Skeletal muscle tissue (tissue), 4 donors: ENCODE data around the gene ZNF581. TPM values are rescaled to one million over a fixed set of nuclear protein-coding genes. Genes with fewer than 3 reads are reported as not detected.
A peak's percentile ranks its signal among the peaks of the same experiment; 100 is the strongest.

Experiments
- H3K27ac ChIP-seq: one replicate; pipeline ENCODE4 v1.7.0; 2013; ENCODE audit warnings: mild to moderate bottlenecking, low read depth, low read length, inconsistent platforms
- H3K27me3 ChIP-seq, 3 donors: one replicate each; pipeline ENCODE4 v1.7.0; 2013; ENCODE audit warnings: low read length in 3 of 3; ENCODE audit not compliant: control insufficient read depth in 3 of 3, insufficient read depth in 3 of 3
- H3K36me3 ChIP-seq, 3 donors: one replicate each; pipeline ENCODE4 v1.7.0; 2013; ENCODE audit warnings: low read length in 3 of 3; ENCODE audit not compliant: control insufficient read depth in 3 of 3, insufficient read depth in 3 of 3
- H3K4me1 ChIP-seq, 3 donors: one replicate each; pipeline ENCODE4 v1.7.0; 2013; ENCODE audit warnings: low read length in 3 of 3, mild to moderate bottlenecking in 3 of 3; ENCODE audit not compliant: control insufficient read depth in 3 of 3, insufficient read depth in 3 of 3
- H3K4me3 ChIP-seq, 3 donors: one replicate each; pipeline ENCODE4 v1.7.0; 2013; ENCODE audit warnings: low read length in 3 of 3
- H3K9ac ChIP-seq, 3 donors: one replicate each; pipeline ENCODE4 v1.7.0; 2013; ENCODE audit warnings: low read length in 3 of 3, mild to moderate bottlenecking in 3 of 3, moderate library complexity in 2 of 3, low read depth in 1 of 3
- H3K9me3 ChIP-seq, 3 donors: one replicate each; pipeline ENCODE4 v1.7.0; 2013; ENCODE audit warnings: low read length in 3 of 3; ENCODE audit not compliant: control insufficient read depth in 3 of 3
- total RNA-seq: library from RNA; depleted of rRNA; stranded (reverse); fragments of >200 nt; gene quantifications from one replicate; pipeline ENCODE4 v1.2.3, GENCODE V29; 2014
- donor health status: Osteomylitis.

Gene ZNF581
- total RNA-seq, 1 donor from 2014 or later, result 17.2 TPM

DNA sequence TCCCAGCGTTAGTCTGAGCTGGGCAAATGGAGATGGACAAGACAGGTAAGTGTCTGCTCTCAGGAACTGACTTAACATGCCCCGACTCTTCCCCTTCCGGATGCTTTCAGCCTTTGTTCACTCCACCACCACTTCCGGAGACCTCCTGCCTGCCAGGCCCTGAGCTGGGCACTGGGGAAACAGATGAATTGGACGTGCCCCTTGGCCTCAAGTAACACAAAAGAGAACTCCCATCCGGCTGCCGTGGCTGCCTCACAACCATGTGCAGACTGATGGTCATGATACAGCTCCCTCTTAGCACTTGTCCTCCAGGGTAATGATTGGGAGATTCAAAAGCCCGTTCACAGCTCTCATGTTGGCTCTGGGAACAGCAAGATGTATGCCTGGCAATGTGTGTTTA, 26.0 kb upstream of the ZNF581 start:
- Histone ChIP-seq H3K4me3 (no peak overlapping the region), H3K27ac (no peak overlapping the region), H3K36me3 (peaks cover 17 to 39% (median 26%) of the 10 kb centered on the region in 3 donors), H3K27me3 (no peaks in the 10 kb centered on the region), H3K9me3 (no peaks in the 10 kb centered on the region), H3K4me1 (peaks cover 27 to 42% (median 35%) of the 10 kb centered on the region in 3 donors), H3K9ac (no peak overlapping the region)

DNA sequence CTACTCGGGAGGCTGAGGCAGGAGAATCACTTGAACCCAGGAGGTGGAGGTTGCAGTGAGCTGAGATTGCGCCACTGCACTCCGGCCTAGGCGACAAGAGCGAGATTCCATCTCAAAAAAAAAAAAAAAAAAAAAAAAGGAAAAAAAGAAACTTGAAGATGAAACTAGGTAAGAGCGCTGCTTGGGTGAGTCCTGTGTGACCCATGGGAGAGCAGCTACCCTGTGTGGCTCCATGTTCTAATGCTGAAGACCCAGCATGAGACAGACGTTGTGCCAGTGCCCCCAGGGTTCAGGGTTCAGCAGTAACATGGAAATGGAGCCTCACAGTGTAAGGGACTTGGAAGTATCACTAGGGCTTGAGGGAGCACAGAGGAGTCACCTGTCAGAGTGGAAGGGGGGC, 25.0 kb upstream of the ZNF581 start:
- H3K4me1 ChIP-seq, result peaks cover 26 to 46% (median 37%) of the 10 kb centered on the region in 3 donors
- no peak overlapping the region for H3K4me3 ChIP-seq
- H3K36me3 ChIP-seq, result peaks cover 17 to 34% (median 26%) of the 10 kb centered on the region in 3 donors
- H3K27me3 ChIP-seq, result no peaks in the 10 kb centered on the region
- H3K9ac ChIP-seq, result no peak overlapping the region
- H3K9me3 ChIP-seq, result no peaks in the 10 kb centered on the region
- H3K27ac ChIP-seq, result no peak overlapping the region

DNA sequence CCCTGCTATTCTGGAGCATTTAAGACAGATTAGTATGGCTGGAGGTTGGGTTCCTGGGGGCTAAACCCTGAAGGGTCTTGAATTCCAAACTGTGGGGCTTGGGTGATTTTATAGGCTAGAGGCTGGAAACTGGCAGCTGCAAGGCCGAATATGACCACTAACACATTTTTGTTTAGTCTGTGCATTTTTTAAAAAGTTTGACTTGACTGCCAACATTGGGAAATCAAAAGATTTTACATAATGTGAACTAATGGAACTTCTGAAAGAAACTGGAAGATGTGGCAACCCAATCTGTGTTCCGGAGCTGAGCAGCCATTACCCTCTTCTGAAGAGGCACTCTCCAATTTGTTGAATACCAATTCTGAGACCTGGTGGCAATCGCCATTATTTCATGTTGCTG, 24.2 kb upstream of the ZNF581 start:
- Histone ChIP-seq H3K9me3 (no peaks in the 10 kb centered on the region), H3K4me3 (no peak overlapping the region), H3K4me1 (peaks cover 32 to 46% (median 42%) of the 10 kb centered on the region in 3 donors), H3K27ac (no peak overlapping the region), H3K9ac (no peak overlapping the region), H3K36me3 (peaks cover 17 to 34% (median 26%) of the 10 kb centered on the region in 3 donors), H3K27me3 (no peaks in the 10 kb centered on the region)

DNA sequence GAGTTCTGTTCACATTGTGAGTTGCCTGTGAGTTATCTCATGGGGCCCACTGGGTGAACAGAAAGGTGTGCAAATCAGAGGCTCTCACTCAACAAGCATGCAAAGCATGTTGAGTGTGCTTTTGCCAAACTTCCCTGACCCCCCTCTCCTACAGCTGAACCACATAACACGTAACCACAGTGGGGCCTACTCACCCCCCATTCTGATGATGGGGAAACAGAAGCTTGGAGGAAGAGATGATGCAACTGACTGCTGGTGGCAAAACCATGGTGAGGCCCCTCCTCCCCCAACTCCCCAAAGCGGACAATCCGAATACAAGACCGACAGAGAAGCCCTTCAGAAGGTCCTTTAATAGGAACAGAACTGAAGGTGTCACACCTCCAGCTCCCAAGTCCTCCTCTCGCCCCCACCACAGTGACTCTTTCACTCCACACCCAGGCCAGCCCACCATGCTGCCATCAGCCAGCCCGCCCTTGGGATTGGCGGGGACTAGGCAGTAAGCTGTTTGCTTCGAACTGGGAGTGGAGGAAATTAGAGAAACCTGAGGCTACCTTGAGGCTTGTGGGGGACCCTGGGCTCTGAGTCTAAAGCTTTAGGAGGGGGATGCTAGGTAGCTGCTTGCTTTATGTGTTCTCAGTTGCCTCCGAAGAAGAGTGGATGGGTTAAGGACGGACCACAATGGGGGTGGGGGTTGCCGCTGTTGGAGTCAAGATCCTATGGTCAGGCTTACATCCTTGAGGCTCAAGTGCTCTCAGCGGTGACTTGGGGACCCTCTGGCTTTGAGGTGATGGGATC, 22.8 kb upstream of the ZNF581 start:
- peaks cover 17 to 29% (median 22%) of the 10 kb centered on the region in 3 donors for H3K36me3 ChIP-seq
- H3K27me3 ChIP-seq, result no peaks in the 10 kb centered on the region
- peaks cover 37 to 53% (median 48%) of the 10 kb centered on the region in 3 donors for H3K4me1 ChIP-seq
- H3K27ac ChIP-seq, result peak overlapping the region; percentile 6
- peak overlapping the region in 1 of 3 donors; percentile 50 for H3K9ac ChIP-seq
- H3K9me3 ChIP-seq, result no peaks in the 10 kb centered on the region
- no peak overlapping the region for H3K4me3 ChIP-seq

DNA sequence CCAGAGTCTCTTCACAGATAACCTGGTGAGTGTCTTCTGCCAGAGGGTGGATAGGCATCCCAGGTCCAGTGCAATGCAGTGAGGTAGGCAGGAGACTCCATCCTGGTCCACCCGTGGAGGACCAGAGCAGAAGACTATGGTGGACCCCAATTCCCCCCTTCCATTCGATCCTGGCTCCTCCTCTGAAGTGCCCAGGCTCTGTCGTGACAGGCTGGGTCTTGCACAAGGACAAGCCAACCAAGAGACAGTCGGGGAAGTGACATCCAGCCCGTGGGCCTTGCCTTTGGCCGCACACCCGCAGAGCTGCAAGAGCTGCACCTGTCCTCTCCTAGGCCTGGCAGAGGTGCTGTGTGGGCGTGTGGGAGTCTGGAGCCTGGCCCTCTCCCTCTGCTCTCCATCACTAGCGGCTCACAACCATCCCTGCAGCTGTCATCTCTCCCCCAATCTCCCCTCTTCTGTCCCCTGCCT, 22.2 kb upstream of the ZNF581 start:
- Histone ChIP-seq H3K27ac (peak overlapping the region; percentile 6), H3K36me3 (peaks cover 16 to 22% (median 18%) of the 10 kb centered on the region in 3 donors)

DNA sequence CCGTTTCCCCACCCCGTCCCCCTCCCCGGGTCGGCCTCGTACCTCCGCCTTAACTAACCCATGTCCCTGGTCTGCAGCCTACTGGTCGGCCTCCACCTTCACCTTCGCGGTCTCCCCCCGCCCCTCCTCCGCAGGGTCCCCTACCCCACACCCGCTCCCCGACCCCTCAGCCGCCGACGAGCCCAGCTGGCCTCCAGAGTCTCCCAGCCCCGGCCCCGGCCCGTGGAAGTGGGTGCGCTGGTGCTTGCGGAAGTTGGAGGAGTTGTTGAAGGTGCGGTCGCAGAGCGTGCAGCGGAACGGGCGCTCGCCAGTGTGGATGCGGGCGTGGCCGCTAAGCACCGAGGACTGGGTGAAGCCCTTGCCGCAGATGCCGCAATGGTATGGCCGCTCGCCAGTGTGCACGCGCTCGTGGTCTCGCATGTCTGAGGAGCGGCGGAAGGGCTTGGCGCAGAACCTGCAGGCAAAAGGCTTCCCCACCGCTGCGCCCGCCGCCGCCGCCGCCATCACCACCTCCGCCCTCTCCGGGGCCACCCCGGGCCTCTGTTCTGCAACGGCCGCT, 21.7 kb upstream of the ZNF581 start:
- Histone ChIP-seq H3K4me3 (no peak overlapping the region), H3K9me3 (no peaks in the 10 kb centered on the region), H3K9ac (no peak overlapping the region), H3K27ac (peak overlapping the region; percentile 90), H3K27me3 (no peaks in the 10 kb centered on the region), H3K4me1 (peaks cover 37 to 53% (median 48%) of the 10 kb centered on the region in 3 donors), H3K36me3 (peaks cover 11 to 17% (median 13%) of the 10 kb centered on the region in 3 donors)

More for the DNA sequence above, 22.2 kb upstream of the ZNF581 start:
- peaks cover 37 to 53% (median 48%) of the 10 kb centered on the region in 3 donors for H3K4me1 ChIP-seq
- H3K9ac ChIP-seq, result peak overlapping the region in 1 of 3 donors; percentile 33
- no peaks in the 10 kb centered on the region for H3K9me3 ChIP-seq
- no peaks in the 10 kb centered on the region for H3K27me3 ChIP-seq
- H3K4me3 ChIP-seq, result no peak overlapping the region

DNA sequence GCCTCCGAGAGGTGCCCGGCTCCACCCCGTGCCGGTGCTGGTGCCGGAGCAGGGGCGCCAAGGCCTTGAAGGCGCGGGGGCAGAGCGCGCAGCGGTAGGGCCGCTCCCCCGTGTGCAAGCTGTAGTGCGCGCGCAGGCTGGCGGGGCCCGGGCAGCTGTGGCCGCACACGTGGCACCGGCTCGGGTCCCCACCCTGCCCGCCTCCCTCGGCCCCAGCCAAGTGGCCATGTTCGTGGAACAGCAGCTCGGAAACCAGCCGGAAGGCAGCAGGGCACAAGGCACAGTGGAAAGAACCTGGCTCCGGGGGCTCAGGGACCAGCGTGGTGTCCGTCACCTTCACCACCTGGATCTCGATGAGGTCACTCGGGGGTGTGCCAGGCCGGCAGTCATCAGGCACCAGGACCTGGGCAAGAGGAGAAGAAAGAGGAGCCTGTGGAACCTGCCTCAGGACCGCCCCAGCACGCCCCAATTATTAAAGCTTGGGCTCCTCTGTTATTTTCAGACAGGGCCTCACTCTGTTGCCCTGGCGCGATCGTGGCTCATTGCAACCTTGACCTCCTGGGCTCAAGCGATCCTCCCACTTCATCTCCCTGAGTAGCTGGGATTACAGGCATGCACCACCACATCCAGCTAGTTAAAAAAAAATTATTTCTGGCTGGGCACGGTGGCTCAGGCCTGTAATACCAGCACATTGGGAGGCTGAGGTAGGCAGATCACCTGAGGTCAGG, 21.0 kb upstream of the ZNF581 start:
- H3K9me3 ChIP-seq, result no peaks in the 10 kb centered on the region
- peaks cover 37 to 53% (median 48%) of the 10 kb centered on the region in 3 donors for H3K4me1 ChIP-seq
- no peaks in the 10 kb centered on the region for H3K27me3 ChIP-seq
- H3K4me3 ChIP-seq, result peak overlapping the region in 2 of 3 donors; percentile 22 to 23
- peak overlapping the region; percentile 90 for H3K27ac ChIP-seq
- peaks cover 8 to 12% (median 9%) of the 10 kb centered on the region in 3 donors for H3K36me3 ChIP-seq
- H3K9ac ChIP-seq, result peak overlapping the region in 1 of 3 donors; percentile 54

DNA sequence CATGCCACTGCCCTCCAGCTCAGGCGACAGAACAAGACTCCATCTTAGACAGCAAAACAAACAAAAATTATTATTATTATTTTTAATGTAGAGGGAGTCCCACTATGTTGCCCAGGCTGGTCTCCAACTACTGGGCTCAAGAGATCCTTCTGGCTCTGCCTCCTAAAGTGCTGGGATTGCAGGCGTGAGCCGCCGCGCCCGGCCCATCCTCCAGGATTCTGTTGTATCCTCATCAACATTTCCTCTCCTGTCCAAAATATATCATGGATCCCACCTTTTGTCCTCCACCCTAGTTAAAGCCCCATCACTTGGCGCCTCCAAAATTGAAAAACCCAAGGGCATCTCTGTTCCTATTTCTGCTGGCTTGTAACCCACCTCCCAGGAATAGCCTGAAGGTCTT, 20.3 kb upstream of the ZNF581 start:
- Histone ChIP-seq H3K36me3 (peaks cover 4 to 8% (median 6%) of the 10 kb centered on the region in 3 donors), H3K4me1 (peaks cover 37 to 53% (median 48%) of the 10 kb centered on the region in 3 donors), H3K27ac (peak overlapping the region; percentile 90), H3K27me3 (no peaks in the 10 kb centered on the region), H3K9ac (peak overlapping the region; percentile 43 to 69 (median 68)), H3K4me3 (peak overlapping the region; percentile 1 to 72 (median 23)), H3K9me3 (no peaks in the 10 kb centered on the region)

DNA sequence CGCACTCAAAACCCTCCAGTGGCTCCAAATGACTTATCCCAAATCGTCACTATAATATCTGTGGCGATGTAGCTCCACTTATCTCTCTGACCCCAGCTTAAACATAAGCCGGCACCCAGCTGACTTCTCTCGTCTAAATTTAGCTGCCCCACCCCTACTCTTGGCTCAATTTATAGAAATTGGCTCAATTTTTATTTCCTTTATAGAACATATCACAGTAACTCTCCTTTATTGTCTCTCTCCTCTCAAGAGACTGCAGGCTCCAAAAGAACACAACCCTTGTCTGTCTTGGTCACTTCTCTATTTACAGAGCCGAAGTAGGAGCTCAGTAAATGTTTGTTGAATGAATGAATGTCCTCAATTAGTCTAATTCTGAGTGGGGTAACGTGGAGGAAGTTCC, 19.9 kb upstream of the ZNF581 start:
- peak overlapping the region; percentile 90 for H3K27ac ChIP-seq
- peak overlapping the region; percentile 1 to 72 (median 23) for H3K4me3 ChIP-seq
- peak overlapping the region; percentile 68 to 87 (median 69) for H3K9ac ChIP-seq
- no peaks in the 10 kb centered on the region for H3K27me3 ChIP-seq
- peaks cover 36 to 51% (median 47%) of the 10 kb centered on the region in 3 donors for H3K4me1 ChIP-seq
- H3K9me3 ChIP-seq, result no peaks in the 10 kb centered on the region
- H3K36me3 ChIP-seq, result peaks cover 4 to 8% (median 6%) of the 10 kb centered on the region in 3 donors
